Caco-2 (cell line): ENCODE measurements around the gene WLS. TPM values are rescaled to one million over a fixed set of nuclear protein-coding genes. Genes with fewer than 3 reads are reported as not detected.

Experiments used
- BruUV-seq: library from RNA; stranded (reverse); fragments of 400-500 nt; replicated peaks from 2 replicates; lab custom pipeline; 2021; lab: Mats Ljungman, UMichigan
- CTCF ChIA-PET: fragments of 300-600 bp; sonication (Branson Sonifier 250); formaldehyde crosslinking; loops from one replicate; lab custom pipeline; 2022; ENCODE audit warnings: antibody characterized with exemption; lab: Charles Lee
- POLR2A ChIA-PET: fragments of 300-600 bp; sonication (Branson Sonifier 250); formaldehyde crosslinking; loops from one replicate; lab custom pipeline; 2022; ENCODE audit warnings: antibody characterized with exemption; lab: Charles Lee
- DNase-seq, 2 experiments: peaks; one replicate each; pipeline versions ENCODE4 v3.0.0 to v3.0.0-alpha.2; 2020 to 2022
- H3K27me3 ChIP-seq: replicated peaks from 2 replicates; pipeline ENCODE4 v1.6.0; 2011; ENCODE audit warnings: low read length; ENCODE audit not compliant: control insufficient read depth, insufficient read depth
- H3K36me3 ChIP-seq: 2 replicates; pipeline ENCODE4 v1.5.1; 2011; ENCODE audit warnings: low read length; ENCODE audit not compliant: control insufficient read depth, insufficient read depth
- H3K4me1 ChIP-seq: fragments of 250-450 bp; sonication (Bioruptor Pico); 2 replicates; pipeline ENCODE4 v1.5.1; 2020; ENCODE audit warnings: mild to moderate bottlenecking
- H3K4me3 ChIP-seq: 2 replicates; pipeline ENCODE4 v1.5.1; 2011; ENCODE audit warnings: low read depth, mild to moderate bottlenecking, control low read depth, low read length
- H3K9me3 ChIP-seq: fragments of 250-450 bp; sonication (Bioruptor Pico); 2 replicates; pipeline ENCODE4 v1.5.1; 2020; ENCODE audit warnings: mild to moderate bottlenecking, moderate library complexity
- H3K27ac Mint-ChIP-seq: one replicate; pipeline ENCODE4 v1.8.0; 2022; ENCODE audit warnings: mixed read lengths; ENCODE audit not compliant: unreplicated experiment
- H3K27me3 Mint-ChIP-seq: one replicate; pipeline ENCODE4 v1.8.0; 2022; ENCODE audit warnings: mixed read lengths; ENCODE audit not compliant: insufficient read depth, unreplicated experiment
- H3K36me3 Mint-ChIP-seq: one replicate; pipeline ENCODE4 v1.8.0; 2022; ENCODE audit warnings: mild to moderate bottlenecking, mixed read lengths; ENCODE audit not compliant: insufficient read depth, unreplicated experiment
- H3K4me1 Mint-ChIP-seq: one replicate; pipeline ENCODE4 v1.8.0; 2022; ENCODE audit warnings: low read depth, mixed read lengths; ENCODE audit not compliant: unreplicated experiment
- H3K4me3 Mint-ChIP-seq: one replicate; pipeline ENCODE4 v1.8.0; 2022; ENCODE audit warnings: mild to moderate bottlenecking, moderate library complexity, mixed read lengths; ENCODE audit not compliant: unreplicated experiment
- H3K9me3 Mint-ChIP-seq: one replicate; pipeline ENCODE4 v1.8.0; 2022; ENCODE audit warnings: mixed read lengths; ENCODE audit not compliant: unreplicated experiment
- intact Hi-C: fragments of 100-400 bp; cut with micrococcal nuclease; formaldehyde crosslinking; loops from one replicate; pipeline ENCODE4 v1.10.0; 2022; ENCODE audit not compliant: unreplicated experiment
- total RNA-seq: library from RNA; stranded (reverse); gene quantifications from 2 replicates; pipeline ENCODE4 v1.2.3, GENCODE V29; 2022
- TF ChIP-seq, protein P1 (sequence below), 2 experiments: fragments of 200-600 bp in 1 of 2; IDR thresholded peaks; 1 replicate in 1 of 2; 2 replicates in 1 of 2; pipeline versions ENCODE4 v1.5.1 to v1.8.0; 2011 to 2022; ENCODE audit warnings: antibody characterized with exemption in 1 of 2, control low read depth in 1 of 2, inconsistent platforms in 1 of 2, low read depth in 1 of 2, low read length in 1 of 2, mild to moderate bottlenecking in 1 of 2, moderate library complexity in 1 of 2; ENCODE audit not compliant: insufficient read depth in 1 of 2, severe bottlenecking in 1 of 2, unreplicated experiment in 1 of 2

The WLS gene
- total RNA-seq, 1 experiment from 2014 or later: 72.3 TPM

DNA sequence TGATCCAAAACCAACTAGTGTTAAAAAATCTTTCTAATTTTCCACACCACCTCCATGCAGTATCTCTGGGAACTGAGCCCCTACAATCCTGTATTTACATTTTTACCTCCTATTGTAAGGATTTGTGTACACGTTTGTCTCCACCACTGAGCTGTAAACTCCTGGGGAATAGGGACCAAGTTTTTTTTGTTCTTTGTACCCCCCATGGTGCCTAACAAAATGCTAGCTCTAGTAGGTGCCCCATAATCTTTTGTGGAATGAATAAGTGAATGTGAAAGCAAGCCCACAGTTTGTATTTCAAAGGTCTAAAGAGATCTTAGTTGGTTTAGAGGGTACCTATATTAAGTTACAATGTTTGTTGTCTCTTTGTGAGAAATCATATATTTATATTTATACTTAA lies 879 bp upstream of the WLS start:
- no peaks in the 10 kb centered on the region for H3K27me3 Mint-ChIP-seq

DNA sequence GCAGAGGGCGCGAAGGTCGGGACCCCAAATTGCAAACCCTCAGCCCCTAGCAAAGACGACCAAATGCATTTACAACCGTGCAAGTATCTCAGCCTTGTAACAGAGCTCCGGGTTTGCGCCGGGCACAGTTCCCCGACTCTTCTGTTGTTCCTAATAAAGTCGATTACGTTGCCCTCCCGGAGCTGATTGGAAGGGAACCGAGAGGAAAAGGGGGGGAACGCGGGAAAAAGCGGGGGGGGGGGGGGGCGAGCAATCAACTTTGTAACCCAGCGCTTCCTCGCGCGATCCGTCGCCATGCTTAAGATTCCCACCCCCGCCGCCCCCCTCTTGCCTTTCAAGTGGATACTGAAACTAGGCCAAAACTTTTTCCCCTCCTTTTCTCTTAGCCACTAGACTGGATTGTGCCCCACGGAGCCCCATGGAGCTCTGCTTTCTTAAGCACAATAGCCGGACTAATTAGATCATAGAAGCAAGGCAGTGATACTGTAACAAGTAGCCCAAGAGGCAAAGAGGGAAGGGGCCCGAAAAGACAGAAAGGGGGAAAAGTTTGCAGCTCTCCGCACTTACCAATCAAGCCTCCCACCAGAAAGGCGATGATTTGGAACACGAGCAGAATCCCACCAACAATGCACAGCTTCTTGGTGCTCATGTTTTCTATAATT lies 565 bp downstream of the WLS start:
- H3K4me3 ChIP-seq: peak overlapping the region; percentile 67
- no peaks in the 10 kb centered on the region for H3K36me3 ChIP-seq
- H3K27me3 ChIP-seq: no peaks in the 10 kb centered on the region
- H3K4me1 ChIP-seq: no peaks in the 10 kb centered on the region
- Mint-ChIP-seq H3K27ac (peak overlapping the region; percentile 75), H3K4me1 (no peaks in the 10 kb centered on the region), H3K9me3 (no peaks in the 10 kb centered on the region), H3K27me3 (no peaks in the 10 kb centered on the region), H3K4me3 (peak overlapping the region; percentile 73), H3K36me3 (peaks cover 6% of the 10 kb centered on the region)
- TF ChIP-seq, protein P1, sequence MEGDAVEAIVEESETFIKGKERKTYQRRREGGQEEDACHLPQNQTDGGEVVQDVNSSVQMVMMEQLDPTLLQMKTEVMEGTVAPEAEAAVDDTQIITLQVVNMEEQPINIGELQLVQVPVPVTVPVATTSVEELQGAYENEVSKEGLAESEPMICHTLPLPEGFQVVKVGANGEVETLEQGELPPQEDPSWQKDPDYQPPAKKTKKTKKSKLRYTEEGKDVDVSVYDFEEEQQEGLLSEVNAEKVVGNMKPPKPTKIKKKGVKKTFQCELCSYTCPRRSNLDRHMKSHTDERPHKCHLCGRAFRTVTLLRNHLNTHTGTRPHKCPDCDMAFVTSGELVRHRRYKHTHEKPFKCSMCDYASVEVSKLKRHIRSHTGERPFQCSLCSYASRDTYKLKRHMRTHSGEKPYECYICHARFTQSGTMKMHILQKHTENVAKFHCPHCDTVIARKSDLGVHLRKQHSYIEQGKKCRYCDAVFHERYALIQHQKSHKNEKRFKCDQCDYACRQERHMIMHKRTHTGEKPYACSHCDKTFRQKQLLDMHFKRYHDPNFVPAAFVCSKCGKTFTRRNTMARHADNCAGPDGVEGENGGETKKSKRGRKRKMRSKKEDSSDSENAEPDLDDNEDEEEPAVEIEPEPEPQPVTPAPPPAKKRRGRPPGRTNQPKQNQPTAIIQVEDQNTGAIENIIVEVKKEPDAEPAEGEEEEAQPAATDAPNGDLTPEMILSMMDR (IDR thresholded peaks at IDR 0.05; ENCODE audit: insufficient read depth in 1 of 2, low read depth in 1 of 2, low read length in 1 of 2, severe bottlenecking in 1 of 2, unreplicated experiment in 1 of 2): no peak
- intact Hi-C loops: loop anchor here (2.0 to 10.0 kb wide), 4 partner anchors 35 to 109 kb away; no protein-coding TSS in a partner anchor
- ChIA-PET POLR2A (interaction anchor here (1.3 to 1.4 kb wide), 2 partner anchors 34 to 89 kb away, joined by 5 to 7 read pairs; no protein-coding TSS in a partner anchor), CTCF (interaction anchor here (0.6 to 1.9 kb wide), 6 partner anchors 10 to 112 kb away, joined by 3 to 18 read pairs (median 3); no protein-coding TSS in a partner anchor)
- no peaks in the 10 kb centered on the region for H3K9me3 ChIP-seq
- DNase-seq: peak in 1 of 2 experiments; percentile 39
- BruUV-seq: TSS peak; percentile 48

More for the DNA sequence above, 879 bp upstream of the WLS start:
- TF ChIP-seq, protein P1 (IDR thresholded peaks at IDR 0.05; ENCODE audit: insufficient read depth in 1 of 2, low read depth in 1 of 2, low read length in 1 of 2, severe bottlenecking in 1 of 2, unreplicated experiment in 1 of 2): no peak
- intact Hi-C loops: loop anchor here (2.0 to 10.0 kb wide), 4 partner anchors 36 to 111 kb away; no protein-coding TSS in a partner anchor
- Mint-ChIP-seq H3K4me1 (no peaks in the 10 kb centered on the region), H3K36me3 (peaks cover 6% of the 10 kb centered on the region), H3K4me3 (peak overlapping the region; percentile 73), H3K27ac (no peak overlapping the region), H3K9me3 (no peaks in the 10 kb centered on the region)
- ChIA-PET POLR2A (interaction anchor here (1.3 kb wide), 1 partner anchor 36 kb away, joined by 7 read pairs; no protein-coding TSS in a partner anchor), CTCF (interaction anchor here (1.9 kb wide), 1 partner anchor 11 kb away, joined by 4 read pairs; no protein-coding TSS in a partner anchor)
- H3K36me3 ChIP-seq: no peaks in the 10 kb centered on the region
- no TSS peak for BruUV-seq
- H3K4me3 ChIP-seq: peak overlapping the region; percentile 67; the same call in 1 of the 2 replicates
- no peaks in the 10 kb centered on the region for H3K4me1 ChIP-seq
- H3K9me3 ChIP-seq: no peaks in the 10 kb centered on the region
- no peak for DNase-seq
- no peaks in the 10 kb centered on the region for H3K27me3 ChIP-seq

DNA sequence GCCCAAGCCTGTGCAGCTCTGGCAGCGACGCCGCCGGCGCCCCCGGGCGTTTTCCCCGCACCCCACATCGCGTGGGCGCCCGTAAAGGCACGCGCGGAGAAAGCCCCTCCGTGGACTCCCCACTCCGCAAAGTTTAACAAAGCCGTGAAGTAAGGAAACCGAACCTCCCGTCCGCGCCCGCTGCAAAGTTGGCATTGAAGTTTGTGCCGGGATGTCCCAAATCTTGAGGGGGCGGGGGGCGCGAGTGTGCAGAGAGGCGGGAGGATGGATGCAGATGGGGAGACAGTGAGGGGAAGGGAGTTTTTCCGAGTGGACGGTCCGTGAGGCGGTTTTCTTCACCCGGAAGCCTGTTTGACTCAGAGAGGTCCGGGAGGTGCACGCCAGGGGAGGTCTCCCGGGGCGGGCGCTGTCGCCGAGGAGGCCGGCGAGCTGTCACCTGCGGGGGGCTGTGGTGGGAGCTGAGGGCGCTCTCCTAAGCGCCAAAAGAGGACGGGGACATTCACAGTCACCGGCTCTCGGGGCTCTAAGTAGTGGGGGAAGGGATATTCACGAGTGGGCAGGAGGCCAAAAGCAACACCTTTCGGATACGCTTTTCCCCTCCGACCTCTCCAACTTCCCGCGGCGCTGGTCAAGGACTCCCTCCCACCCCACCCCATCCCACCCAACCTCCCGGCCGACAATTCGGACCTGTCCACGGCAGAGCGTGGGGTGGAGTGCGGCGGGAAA lies 1.3 kb downstream of the WLS start:
- no TSS peak for BruUV-seq
- Histone ChIP-seq H3K9me3 (no peaks in the 10 kb centered on the region), H3K36me3 (no peaks in the 10 kb centered on the region), H3K27me3 (no peaks in the 10 kb centered on the region), H3K4me1 (no peaks in the 10 kb centered on the region), H3K4me3 (peak overlapping the region; percentile 67)
- no peaks in the 10 kb centered on the region for H3K4me1 Mint-ChIP-seq
- TF ChIP-seq, protein P1 (IDR thresholded peaks at IDR 0.05; ENCODE audit: insufficient read depth in 1 of 2, low read depth in 1 of 2, low read length in 1 of 2, severe bottlenecking in 1 of 2, unreplicated experiment in 1 of 2): no peak
- ChIA-PET CTCF (interaction anchor here (0.6 to 1.9 kb wide), 4 partner anchors 31 to 111 kb away, joined by 3 to 18 read pairs (median 3); no protein-coding TSS in a partner anchor), POLR2A (interaction anchor here (0.6 to 1.4 kb wide), 2 partner anchors 11 to 90 kb away, joined by 3 to 5 read pairs; no protein-coding TSS in a partner anchor)
- no peak overlapping the region for H3K27ac Mint-ChIP-seq
- peak overlapping the region; percentile 73 for H3K4me3 Mint-ChIP-seq
- no peaks in the 10 kb centered on the region for H3K9me3 Mint-ChIP-seq
- peaks cover 8% of the 10 kb centered on the region for H3K36me3 Mint-ChIP-seq
- H3K27me3 Mint-ChIP-seq: no peaks in the 10 kb centered on the region
- intact Hi-C loops: loop anchor here (5.0 to 10.0 kb wide), 3 partner anchors 66 to 109 kb away; no protein-coding TSS in a partner anchor
- no peak for DNase-seq
